ENCODE results near the gene P2RY14. TPM values are rescaled to one million over a fixed set of nuclear protein-coding genes. Genes with fewer than 3 reads are reported as not detected.

P2RY14 gene
- total and polyA plus RNA-seq, 2 of the 13 experiments (the other 11 are each of a cell fraction or from before 2014, with no cell fraction given) = not detected

DNA sequence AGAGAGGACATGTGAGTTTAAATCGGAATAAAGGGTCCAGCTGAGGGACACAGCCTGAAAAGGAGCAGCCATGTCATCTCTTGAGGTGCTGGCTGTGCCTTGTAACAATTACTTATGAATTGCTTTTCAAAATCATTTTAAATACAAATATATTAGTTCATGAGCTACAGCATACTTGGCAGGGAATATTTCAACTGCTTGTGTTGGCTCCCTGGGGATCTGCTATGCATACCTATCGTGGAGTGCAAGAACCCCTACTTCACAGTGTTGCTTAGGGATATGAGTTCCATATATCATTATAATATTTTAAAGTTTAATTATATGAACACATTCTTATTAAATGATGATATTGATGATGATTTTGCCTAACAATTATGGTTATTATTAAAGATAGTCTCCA lies 19.1 kb upstream of the P2RY14 start:
- no peaks in the 10 kb centered on the region for H3K36me3 ChIP-seq (replicated peaks in 1 of 2; ENCODE audit: control insufficient read depth in 1 of 2, insufficient read depth in 2 of 2, low read length in 2 of 2)
- in situ Hi-C loops (cut with HindIII; ENCODE audit: extremely low pct_ligation_motif_present, low pct_unique_long_range_greater_than_20kb) (no loop called here), intact Hi-C loops (cut with micrococcal nuclease; ENCODE audit: unreplicated experiment) (no loop called here)
- ATAC-seq (no peak), FAIRE-seq (no peak), DNase-seq (ENCODE audit: low spot score) (no peak)
- H4K20me1 ChIP-seq (ENCODE audit: insufficient read depth, low read length) = no peaks in the 10 kb centered on the region
- no peaks in the 10 kb centered on the region for H3K4me1 ChIP-seq (ENCODE audit: insufficient read depth, low read length)
- H3K27me3 ChIP-seq (ENCODE audit: control insufficient read depth in 1 of 2, insufficient read depth in 2 of 2, low read length in 2 of 2) = no peaks in the 10 kb centered on the region
- CTCF ChIA-PET (ENCODE audit: low intra/inter-chr PET ratio, low total read pairs) = no interaction called here
- no peaks in the 10 kb centered on the region for H3K79me2 ChIP-seq (ENCODE audit: insufficient read depth, low read length)
- no peaks in the 10 kb centered on the region for H3K9me3 ChIP-seq (ENCODE audit: low read length)
- no peak overlapping the region for H3K27ac ChIP-seq (ENCODE audit: extremely low read length, insufficient read depth, low read length)
- no TSS peak for BruUV-seq (replicated peaks)
- TF ChIP-seq EHMT2 (IDR thresholded peaks at IDR 0.05; ENCODE audit: borderline replicate concordance, low read depth, low read length) (no peak), ZFP37 (CRISPR knock-in tag; IDR thresholded peaks at IDR 0.05; ENCODE audit: borderline replicate concordance) (no peak), GLI4 (CRISPR knock-in tag; IDR thresholded peaks at IDR 0.05; ENCODE audit: borderline replicate concordance) (no peak), HDAC6 (IDR thresholded peaks at IDR 0.05; ENCODE audit: low read depth, low read length) (no peak), POGZ (CRISPR knock-in tag; IDR thresholded peaks at IDR 0.05) (no peak), CC2D1A (CRISPR knock-in tag; IDR thresholded peaks at IDR 0.05) (no peak), ZNF598 (CRISPR knock-in tag; IDR thresholded peaks at IDR 0.05; ENCODE audit: borderline replicate concordance) (no peak)
- TF ChIP-seq, protein P1, sequence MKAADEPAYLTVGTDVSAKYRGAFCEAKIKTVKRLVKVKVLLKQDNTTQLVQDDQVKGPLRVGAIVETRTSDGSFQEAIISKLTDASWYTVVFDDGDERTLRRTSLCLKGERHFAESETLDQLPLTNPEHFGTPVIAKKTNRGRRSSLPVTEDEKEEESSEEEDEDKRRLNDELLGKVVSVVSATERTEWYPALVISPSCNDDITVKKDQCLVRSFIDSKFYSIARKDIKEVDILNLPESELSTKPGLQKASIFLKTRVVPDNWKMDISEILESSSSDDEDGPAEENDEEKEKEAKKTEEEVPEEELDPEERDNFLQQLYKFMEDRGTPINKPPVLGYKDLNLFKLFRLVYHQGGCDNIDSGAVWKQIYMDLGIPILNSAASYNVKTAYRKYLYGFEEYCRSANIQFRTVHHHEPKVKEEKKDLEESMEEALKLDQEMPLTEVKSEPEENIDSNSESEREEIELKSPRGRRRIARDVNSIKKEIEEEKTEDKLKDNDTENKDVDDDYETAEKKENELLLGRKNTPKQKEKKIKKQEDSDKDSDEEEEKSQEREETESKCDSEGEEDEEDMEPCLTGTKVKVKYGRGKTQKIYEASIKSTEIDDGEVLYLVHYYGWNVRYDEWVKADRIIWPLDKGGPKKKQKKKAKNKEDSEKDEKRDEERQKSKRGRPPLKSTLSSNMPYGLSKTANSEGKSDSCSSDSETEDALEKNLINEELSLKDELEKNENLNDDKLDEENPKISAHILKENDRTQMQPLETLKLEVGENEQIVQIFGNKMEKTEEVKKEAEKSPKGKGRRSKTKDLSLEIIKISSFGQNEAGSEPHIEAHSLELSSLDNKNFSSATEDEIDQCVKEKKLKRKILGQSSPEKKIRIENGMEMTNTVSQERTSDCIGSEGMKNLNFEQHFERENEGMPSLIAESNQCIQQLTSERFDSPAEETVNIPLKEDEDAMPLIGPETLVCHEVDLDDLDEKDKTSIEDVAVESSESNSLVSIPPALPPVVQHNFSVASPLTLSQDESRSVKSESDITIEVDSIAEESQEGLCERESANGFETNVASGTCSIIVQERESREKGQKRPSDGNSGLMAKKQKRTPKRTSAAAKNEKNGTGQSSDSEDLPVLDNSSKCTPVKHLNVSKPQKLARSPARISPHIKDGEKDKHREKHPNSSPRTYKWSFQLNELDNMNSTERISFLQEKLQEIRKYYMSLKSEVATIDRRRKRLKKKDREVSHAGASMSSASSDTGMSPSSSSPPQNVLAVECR (CRISPR knock-in tag; IDR thresholded peaks at IDR 0.05; ENCODE audit: borderline replicate concordance) = no peak
- POLR2A ChIA-PET = no interaction called here
- no peak overlapping the region for H3K4me2 ChIP-seq (ENCODE audit: low read depth, low read length)
- no peak overlapping the region for H3K9ac ChIP-seq (ENCODE audit: insufficient read depth, low read depth, low read length)
- no peak overlapping the region for H2AFZ ChIP-seq (ENCODE audit: low read length)
- 23% methylated on average over 2 of the region's 2 CpGs for WGBS (ENCODE audit: low lambda C conversion rate)
- H3K4me3 ChIP-seq (replicated peaks in 1 of 3; ENCODE audit: insufficient read depth in 1 of 3, low read depth in 2 of 3, low read length in 3 of 3) = no peak overlapping the region

Data from HepG2 (cell line).